NCI-H2196 (cell line): ENCODE results near the gene MYBPC2.

ENCODE experiments used
- DNase-seq: peaks from one replicate; lab custom pipeline; 2025; ENCODE audit not compliant: unreplicated experiment; lab: John Stamatoyannopoulos, UW

The MYBPC2 gene

DNA sequence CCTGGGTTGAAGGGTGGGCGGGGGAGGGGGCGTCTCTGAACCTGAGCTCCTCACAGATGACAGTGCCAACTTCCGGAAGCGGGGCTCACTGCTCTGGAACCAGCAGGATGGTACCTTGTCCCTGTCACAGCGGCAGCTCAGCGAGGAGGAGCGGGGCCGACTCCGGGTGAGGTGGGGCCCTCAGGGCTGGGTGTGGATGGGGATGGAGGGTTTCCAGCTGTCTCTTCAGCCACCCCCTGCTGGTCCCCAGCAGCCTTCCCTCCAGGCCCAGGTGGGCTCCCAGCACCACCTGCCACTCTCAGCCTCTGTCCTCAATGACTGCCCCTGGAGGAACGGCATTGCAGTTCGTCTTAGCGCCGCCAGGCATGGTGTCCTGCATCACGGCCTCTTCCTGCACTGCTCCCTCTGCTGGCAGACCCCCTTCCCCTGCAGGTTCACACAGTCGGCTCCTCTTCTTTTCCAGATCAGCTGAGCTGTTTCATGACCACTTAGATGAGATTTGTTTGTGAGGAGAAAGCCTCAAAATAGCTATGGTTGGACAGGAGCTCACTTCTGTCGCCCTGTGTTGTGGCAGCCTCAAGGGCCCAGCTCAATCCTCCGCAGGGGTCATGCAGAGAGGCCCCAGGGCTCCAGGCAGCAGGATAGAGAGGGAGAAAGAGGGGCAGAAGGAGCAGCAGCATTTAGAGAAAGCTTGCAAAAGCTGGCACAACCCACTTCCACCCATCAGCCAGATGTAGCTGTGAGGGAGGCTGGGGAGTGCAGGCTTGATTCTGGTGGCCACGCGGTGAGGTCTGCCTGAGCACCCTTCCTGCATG, 46.4 kb downstream of the MYBPC2 start:
- DNase-seq: peak; percentile 5

DNA sequence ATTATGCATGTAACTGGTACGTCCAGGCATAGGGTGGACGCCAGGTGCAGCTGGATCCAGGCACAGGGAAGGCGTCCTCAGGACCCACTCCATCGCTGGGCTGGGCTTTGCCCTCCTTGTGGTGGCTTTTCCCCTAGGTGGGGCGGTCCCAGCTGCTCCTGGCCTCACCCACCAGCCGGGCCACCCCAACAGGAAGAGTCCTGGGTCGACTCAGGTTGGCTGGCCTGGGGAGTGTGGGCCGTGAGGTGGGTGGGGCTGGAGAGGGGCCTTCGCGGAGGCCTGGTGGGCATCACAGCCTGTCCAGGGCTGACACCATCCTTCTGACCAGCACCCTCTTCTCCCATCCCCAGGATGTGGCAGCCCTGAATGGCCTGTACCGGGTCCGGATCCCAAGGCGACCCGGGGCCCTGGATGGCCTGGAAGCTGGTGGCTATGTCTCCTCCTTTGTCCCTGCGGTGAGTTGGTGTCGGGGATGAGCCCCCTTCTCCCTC, 47.1 kb downstream of the MYBPC2 start:
- DNase-seq: no peak

DNA sequence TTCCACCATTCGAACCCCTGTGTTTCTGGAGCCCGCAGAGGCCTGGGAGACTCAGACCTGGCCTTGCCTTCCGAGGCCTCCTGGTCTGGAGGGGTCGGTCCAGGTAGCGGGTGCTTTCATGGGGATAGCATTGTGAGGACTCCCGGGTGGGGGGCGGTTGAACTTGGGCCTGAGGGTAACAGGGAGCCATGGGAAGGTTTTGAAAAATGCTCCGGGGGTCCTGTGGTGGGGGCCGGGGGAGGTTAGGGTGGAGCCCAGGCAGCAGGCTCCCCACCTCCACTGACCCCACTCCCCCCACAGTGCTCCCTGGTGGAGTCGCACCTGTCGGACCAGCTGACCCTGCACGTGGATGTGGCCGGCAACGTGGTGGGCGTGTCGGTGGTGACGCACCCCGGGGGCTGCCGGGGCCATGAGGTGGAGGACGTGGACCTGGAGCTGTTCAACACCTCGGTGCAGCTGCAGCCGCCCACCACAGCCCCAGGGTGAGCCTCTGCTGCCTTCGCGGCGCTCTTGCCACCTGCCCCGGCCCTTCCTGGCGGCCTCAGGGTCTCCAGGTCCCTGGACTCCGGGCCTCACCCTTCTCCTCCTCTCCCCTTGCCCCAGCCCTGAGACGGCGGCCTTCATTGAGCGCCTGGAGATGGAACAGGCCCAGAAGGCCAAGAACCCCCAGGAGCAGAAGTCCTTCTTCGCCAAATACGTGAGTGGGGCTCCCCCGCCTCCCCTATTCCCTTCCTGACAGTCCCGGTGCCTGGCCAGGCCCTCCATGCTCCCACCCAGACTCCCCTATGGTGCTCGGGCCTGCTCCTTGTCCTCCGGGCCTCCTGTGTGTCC, 47.8 kb downstream of the MYBPC2 start:
- no peak for DNase-seq

DNA sequence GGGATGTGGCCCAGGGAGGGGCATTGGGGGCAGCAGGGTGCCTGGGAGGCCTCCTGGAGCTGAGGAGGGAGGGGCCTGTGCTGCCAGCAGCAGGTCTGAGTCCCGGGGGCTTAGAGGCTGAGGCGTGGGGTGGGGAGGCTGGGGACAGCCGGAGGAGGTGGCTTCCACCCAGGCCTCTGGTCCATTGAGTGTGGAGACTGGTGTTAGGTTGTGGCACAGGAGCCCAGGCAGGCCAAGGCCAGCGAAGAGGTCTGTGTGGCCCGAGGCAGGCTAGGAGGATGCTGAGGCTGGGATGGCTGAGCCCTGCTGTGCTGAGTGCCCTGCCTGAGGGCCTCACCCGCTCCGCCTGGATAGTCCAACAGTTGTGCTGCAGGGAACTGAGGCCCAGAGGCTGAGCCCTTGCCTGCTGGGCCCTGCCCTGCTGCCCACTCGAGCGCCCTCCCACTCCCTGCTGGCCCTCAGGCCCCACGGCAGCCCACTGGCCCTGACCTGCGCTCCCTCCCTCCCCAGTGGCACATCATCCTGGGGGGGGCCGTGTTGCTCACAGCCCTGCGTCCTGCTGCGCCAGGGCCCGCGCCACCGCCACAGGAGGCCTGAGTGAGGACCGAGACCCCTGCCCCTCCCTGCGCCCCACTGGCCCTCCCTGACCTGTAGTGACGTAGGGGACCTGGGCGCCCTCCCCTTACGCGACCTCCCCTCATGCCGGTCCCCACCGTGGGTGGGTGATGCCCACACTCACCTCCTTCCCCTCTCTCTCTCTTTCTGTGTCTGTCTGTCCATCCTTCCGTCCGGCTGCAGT, 48.9 kb downstream of the MYBPC2 start:
- DNase-seq: no peak

DNA sequence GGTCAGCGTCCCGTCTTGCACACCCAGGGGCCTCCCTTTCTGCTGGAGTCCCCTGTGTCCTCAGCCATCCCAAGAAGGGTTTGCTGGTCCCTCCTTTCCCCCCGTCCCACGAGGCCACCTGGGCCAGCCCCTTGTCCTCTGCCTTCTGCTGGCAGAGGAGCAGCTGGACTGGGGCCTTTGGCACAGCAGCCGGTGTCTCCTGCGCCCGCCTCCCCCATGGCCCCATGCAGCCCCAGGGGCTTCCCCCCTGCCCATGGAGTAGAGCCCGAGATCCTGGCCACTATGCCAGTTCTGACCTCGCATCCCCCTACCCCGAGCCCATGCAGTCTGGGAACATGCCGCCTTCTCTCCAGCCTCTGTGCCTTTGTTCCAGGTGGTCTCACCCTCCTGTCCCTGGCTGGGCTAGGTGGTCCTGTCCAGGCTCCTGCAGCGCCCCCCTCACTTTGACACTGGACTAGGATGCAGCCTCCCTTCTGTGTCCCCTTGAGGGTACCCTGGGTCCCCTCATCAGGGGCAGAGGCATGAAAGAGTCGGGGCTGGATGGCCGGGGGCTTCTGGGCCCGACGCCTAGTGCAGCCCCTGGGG, 49.7 kb downstream of the MYBPC2 start:
- no peak for DNase-seq

DNA sequence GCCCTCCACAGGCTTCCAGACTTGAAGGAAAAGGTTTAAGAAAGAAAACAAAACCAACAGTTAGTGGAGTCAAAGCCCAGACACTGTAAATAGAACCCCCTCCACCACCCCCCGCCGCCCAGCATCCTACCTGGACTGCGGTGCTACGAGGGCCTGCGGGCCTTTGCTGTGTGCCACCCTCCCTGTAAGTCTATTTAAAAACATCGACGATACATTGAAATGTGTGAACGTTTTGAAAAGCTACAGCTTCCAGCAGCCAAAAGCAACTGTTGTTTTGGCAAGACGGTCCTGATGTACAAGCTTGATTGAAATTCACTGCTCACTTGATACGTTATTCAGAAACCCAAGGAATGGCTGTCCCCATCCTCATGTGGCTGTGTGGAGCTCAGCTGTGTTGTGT, 50.2 kb downstream of the MYBPC2 start:
- DNase-seq: no peak

DNA sequence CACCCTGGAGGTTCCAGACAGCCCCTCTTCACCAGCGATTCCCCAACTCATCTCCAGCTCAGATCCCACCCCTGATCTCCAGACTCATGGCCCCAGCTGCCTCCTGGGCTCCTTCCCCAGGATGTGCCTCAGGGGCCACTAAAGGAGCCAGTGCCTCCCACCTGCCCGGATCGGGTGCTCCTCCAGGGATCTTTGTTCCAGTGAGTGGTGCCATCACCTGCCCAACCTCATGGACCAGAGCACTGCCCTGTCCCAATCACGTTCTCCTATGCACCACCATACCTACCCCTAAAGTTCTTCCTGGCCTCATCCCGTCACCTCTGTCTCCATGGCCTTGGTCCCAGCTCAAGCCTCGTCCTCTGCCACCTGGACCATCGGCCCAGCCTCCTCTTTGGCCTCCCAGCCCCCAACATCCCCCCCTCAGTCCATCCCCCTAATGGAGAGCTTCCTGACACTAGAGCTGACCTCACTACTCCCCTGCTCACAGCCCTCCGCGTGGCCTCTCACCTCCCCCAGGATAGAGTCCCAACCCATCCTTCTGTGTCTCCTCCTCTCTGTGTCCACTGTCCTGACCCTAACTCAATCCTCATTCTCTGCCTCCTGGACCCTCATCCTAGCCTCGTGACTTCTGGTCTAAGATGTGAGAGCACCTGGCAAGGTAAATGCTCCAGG, 52.7 kb downstream of the MYBPC2 start:
- DNase-seq: no peak

DNA sequence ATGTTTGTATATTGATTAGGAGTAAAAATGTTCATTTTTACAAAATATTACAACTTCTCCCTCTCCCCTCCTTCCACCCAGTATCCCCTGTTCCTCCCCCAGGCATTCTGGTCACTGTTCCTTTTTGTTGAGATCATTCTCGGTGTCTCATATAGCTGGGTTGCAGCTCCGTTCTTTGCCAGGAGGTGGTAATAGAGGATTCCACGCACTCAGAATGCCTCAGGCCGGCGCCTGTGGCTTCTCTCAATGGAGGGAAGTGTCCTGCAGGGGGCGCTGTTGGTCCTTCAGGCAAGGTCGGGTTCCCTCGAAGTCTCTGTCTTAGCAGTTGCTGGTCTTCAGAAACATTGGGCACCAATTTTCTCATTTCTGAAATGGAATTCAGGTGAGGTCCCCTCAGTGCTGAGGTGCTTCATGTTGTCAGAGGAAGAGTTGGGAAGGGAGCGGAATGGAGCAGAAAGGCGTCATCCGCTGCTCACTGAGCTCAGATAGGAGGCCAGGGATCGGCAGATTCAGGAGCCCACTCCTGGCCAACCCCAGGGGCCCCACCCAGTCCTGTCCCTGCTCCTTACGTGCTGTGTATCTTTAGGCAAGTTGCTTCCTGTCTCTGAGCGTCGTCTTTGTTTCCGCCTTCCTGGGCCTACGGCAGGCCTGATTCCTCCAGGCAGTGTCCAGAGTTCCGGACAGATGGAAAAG, 54.3 kb downstream of the MYBPC2 start:
- DNase-seq: peak; percentile 38

DNA sequence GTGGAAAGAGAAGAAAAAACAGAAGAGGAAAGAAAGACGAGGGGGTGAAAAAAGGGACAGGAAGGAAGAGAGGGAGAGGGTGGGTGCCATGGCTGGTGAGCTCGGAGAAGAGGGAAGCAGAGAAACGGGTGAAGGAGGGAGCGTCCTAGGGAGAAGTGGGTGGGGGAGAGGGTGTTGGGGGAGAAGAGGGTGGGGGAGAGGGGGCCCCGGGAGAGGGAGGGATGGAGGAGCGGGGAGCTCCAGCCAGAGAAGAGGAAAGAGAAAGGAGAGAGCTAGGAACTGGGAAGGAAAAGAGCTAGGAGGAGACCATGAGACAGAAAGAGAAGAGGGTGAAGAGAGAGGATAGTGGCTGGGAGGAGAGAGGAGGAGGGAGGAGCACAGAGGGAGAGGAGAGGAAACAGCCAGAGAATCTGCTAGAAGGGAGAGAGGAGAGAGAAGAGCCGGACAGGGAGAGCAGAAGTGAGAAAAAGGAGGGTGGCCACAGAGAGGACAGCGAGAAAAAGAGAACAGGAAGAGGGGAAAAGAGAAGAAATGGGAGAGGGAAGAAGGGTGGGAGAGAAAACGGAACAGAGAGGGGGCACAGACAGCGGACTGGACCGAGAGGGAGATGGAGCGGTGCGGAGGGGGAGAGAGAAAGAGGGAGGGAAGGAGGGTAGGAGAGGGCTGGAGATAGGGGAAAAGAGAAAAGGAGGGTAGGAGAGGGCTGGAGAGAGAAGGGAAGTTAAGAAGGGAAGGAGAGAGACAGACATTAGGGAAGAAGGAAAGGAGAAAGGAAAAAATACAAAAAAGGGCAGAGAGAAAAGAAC, 55.9 kb downstream of the MYBPC2 start:
- DNase-seq: no peak

DNA sequence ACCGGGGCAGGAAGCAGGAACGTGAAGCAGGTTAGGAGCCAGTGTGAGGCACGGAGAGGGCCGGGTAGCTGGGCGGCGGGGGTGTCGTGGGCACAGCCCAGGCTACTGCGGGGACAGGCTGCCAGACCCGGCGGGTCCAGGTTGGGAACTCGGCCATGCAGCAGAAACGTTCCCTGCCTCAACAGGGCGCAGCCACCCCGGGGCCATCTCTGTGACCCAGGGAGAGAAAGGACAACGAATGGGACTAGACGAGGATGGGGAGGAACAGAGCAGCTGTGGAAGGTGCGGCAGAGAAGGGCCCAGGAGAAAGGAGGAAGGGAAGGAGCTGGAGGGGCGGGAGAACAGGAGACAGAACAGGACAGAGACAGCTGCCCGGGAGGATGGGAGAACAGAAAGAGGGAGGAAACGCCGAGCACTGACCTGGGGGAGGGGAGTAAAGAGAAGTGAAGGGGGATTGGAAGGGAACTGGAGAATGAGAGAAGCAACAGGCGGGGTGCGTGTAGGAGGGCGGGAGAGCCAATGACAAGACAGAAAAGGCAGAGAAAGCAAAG, 56.8 kb downstream of the MYBPC2 start:
- DNase-seq: no peak

DNA sequence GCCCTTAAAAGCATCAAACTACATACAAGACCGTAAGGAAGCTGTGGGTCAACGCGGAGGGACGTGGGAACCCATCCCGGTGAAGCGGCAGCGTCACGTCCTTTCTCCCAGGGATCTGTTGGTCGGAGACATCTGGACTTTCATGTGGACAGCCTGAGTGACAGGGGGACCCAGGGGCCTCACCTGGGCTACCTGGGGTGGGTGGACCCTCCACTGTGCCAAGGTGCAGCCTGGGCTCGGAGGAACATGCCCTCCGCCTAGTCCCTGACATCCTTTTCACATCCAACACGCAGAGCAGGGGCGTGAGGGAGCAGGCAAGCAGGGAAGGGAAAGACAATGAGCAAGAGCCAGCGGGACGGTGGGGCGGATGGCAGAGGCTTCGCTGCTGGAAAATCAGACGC, 57.7 kb downstream of the MYBPC2 start:
- DNase-seq: no peak

DNA sequence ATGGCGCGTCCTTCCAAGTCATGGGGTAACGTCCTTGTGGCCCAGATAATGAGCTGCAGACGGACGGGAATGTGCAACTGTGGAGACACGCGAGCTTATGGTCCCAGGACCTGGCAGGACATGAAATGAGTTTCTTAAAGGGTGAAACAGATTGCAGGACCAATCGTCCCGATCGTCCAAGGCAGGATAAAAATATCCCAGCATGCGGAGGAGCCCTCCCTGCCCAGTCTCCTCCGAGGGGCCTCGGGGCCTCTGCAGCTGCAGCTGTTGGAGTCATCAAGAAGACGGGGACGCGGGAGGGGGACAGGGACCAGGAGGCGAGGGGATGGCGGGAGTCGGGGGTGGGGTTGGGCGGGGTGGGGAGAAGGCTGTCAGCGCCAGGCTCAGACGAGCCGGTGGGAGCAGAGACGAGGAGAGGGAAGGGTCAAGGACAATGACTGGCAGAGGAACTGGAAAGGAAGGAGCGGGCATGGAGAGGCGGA, 58.3 kb downstream of the MYBPC2 start:
- DNase-seq: no peak

DNA sequence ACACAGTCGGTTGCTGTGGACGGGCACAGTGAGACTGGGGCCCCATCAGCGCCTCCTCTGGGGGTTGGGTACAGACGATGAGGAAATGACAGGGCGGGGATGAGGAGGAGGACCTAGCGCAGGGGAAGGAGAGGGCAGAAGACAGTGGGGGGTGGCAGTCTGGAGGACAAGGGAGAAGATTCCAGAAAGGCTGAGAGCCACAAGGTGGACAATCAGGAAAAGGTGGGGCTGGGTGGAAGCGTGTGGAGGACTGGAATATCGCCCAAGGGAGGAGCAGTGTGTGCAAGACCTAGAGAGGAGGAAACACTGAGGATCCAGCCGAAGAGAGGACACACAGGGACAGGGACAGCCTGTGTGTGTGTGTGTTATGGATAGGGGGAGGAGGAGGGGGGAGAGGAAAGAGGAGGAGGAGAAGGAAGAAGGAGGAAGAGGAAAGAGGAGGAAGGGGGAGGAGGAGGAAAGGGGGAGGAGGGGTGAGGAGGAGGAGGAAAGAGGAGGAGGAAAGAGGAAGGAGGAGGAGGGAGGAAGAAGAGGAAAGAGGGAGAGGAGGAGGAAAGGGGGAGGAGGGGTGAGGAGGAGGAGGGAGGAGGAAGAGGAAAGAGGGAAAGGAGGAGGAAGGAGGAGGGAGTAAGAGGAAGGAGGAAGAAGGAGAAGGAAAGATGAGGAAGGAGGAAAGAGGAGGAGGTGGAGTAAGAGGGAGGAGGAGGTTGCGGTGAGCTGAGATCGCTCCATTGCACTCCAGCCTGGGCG, 59.8 kb downstream of the MYBPC2 start:
- DNase-seq: no peak

DNA sequence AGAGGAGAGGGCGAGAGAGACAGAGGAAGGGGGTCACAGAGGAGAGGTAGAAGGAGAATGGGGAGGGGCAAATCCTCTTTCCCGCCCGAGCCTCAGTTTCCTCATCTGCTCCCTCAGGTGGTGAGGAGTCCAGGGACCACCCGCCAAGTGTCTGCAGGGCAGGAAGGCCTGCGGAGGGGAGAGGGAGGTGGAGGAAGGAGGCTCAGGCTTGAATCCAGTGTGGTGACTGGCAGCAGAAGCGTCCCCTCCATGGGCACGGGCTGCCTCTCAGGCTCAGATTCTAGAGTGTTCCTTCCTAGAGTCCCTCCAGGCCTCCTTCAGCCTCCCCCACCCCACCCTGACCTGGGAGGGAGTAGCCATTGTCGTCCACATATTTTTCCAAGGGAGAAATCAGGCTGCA, 60.5 kb downstream of the MYBPC2 start:
- DNase-seq: no peak

DNA sequence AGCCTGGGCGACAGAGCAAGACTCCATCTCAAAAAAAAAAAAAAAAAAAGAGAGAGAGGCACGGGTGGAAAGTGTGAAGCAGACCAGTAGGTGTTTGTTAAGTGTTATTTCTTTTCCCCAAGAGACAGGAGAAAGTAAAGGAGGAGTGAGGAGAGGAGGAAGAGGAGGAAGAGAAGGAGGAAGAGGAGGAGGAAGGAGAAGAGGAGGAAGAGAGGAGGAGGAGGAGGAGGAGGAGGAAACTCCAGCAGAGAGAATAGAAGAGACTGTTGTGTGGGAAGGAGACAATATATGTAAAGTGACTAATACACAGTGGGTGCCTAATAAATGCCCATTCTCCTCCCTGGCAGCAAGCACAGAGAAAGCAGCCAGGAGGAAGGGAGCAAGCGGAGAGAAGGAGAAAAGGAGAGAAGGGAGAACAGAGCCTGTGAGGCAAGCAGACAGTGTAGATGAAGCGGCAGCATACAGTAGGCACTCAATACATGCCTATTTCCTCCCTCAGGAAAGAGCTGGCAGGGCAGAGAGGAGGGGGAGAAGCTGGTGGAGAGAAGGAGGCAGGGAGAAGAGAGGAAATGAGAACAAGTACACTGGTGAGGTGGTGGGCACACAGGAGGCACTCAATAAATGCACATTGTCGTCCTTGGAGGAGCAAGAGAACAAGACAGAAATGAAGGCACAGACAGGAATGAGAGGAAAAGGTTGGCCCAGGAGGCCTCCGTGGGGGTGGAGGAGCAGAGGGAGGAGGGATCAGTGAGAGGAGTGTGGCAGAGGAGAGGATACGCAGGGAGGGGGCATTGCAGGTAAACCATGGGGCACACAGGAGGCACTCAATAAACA, 61.7 kb downstream of the MYBPC2 start:
- no peak for DNase-seq

DNA sequence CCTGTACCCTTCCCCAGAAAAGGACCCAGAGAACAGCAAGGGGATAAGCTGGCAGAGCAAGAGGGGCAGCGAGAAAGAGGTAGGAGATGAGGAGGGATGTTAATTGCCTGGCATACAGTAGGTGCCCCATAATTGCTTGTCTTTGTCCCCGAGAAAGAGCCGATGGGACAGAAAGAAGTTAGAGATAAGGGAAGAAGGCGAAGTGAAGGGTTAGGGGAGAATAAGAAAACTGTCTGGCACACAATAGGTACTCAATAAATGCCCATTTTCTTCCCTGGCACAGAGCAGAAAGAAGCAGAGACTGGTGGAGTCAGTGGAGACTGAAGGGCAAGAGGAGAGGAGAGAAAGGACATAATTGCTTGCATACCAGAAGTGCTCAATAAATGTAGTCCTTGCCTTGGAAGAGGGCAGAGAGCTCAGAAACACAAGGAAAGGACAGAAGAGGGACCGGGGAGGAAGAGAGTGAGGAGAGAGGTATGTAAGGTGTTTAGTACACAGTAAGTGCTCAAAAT, 62.4 kb downstream of the MYBPC2 start:
- DNase-seq: no peak
